Coronary artery (tissue), 2 donors: ENCODE data around the gene SLC10A1.

ENCODE experiments used
- DNase-seq: peaks from one replicate; pipeline ENCODE4 v3.0.0-alpha.2; 2017; ENCODE audit warnings: low spot score
- H3K27ac ChIP-seq, 2 donors: fragments of 200-600 bp; sonication (generic); one replicate each; pipeline ENCODE4 v1.5.1; 2016 to 2019
- H3K4me3 ChIP-seq: fragments of 200-600 bp; sonication (generic); 2 replicates; pipeline ENCODE4 v1.5.1; 2016; ENCODE audit warnings: mild to moderate bottlenecking, moderate library complexity
- CTCF ChIP-seq: fragments of 200-600 bp; sonication (generic); IDR thresholded peaks from one replicate; pipeline ENCODE4 v1.5.1; 2019; ENCODE audit warnings: antibody characterized with exemption

The SLC10A1 gene

DNA sequence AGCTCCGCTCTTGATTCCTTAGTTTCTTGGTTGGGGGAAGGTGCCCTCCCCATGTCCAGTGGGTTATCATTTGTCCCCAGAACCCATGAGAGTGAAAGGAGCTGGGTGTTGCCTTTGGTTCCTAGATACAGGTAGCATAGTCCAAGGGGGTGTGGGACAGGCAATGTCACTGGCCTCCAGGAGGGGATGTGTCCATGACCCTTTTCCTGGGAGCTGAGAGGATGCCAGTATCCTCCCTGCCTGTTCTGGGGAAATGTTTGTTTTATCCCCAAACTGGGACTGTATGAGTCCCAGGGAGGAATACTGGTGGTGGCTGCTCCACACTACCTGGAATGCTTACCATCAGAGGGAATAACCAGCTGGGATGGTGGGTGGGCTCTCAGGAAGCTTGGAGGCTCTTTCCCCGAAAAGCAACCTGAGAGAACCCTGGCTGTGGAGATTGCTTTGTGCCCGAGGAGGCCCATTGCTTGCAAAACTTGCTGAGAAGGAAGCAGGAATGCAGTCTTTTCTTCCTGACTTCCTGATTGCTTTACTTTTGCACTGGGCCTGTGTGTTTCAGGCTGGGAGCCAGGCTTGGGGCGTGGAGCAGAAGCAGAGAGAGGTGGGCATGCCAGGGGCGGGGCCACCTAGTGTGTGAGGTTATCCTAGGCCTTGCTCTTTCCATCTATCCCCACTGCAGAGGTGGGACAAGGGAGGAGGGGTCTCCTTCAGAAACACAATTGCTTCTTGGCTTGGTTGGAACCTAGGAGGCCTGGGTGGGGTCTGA is 715 bp upstream of the SLC10A1 start:
- Histone ChIP-seq H3K4me3 (no peak overlapping the region), H3K27ac (no peak overlapping the region)
- DNase-seq: no peak
- no peak for TF ChIP-seq CTCF

GRCh38 chr14:69795691-69796090 is 1.4 kb downstream of the SLC10A1 start:
- no peak for DNase-seq
- H3K27ac ChIP-seq: no peak overlapping the region
- no peak overlapping the region for H3K4me3 ChIP-seq
- no peak for TF ChIP-seq CTCF

DNA sequence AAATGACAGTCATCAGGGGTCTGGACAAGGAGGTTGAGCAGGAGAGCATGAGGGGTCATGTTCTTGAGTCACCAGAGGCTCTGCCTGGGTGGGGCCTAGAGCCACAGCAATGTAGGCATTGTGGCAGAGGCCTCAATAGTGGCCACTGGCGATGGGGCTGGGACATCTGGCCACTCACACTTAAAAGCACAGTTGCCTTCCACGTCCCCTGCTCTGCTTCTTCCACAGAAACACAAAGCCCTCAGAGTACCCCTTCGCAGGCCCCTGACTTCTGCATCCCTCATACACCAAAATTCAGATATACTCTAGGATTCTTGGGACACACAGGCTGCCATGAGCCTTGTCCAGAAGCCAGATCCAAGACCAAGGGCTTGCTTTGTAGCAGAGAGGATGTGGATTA is 2.2 kb downstream of the SLC10A1 start:
- no peak for DNase-seq
- TF ChIP-seq CTCF: no peak
- Histone ChIP-seq H3K27ac (no peak overlapping the region), H3K4me3 (no peak overlapping the region)

DNA sequence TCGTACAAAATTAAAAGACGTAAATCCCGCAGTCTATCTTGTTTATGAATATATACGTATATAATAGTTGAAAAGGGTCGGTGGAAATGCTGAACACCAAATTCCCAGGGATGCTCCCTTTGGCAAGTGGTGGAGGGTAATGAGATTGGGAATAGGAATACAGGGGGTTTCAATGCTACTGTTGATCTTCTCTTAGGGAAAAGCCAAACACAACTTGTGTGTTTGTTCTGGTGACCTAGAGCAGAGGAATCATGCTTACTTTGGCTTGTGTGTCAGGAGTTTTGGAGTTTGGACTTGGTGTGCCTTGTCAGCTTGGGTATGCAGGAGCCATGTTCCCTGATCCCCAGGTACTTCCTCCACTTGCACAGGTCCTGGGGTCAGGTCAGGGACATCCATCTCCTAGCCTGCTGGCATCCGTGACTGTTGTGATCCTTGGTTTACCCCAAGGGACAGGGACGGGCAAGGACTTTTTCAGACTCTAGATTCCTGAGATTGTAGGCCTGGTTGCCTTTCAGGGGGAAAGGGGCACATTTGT is 4.1 kb downstream of the SLC10A1 start:
- H3K4me3 ChIP-seq: no peak overlapping the region
- no peak overlapping the region for H3K27ac ChIP-seq
- no peak for DNase-seq
- TF ChIP-seq CTCF: no peak

GRCh38 chr14:69789118-69789640 is 7.9 kb downstream of the SLC10A1 start:
- no peak for TF ChIP-seq CTCF
- Histone ChIP-seq H3K4me3 (no peak overlapping the region), H3K27ac (no peak overlapping the region)
- DNase-seq: no peak

DNA sequence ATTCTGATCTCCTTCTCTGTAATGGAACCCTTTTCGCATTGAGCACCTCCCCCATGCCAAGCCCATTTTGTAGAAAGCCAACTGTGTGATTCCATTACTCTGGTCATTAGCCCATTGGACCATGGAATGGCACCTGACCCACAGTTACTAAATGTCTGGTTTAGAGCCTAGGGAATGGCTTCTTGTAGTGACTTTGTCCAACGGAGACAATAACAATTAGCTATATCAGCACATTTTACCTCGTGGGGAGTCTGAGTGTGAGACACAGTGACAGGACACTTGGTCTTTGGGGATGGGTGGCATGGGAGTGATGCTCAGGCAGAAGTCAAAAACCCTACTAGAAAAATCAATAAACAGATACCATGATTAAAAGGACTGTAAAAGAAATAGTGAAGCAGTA is 10.4 kb downstream of the SLC10A1 start:
- DNase-seq: no peak
- no peak overlapping the region for H3K27ac ChIP-seq
- no peak overlapping the region for H3K4me3 ChIP-seq
- no peak for TF ChIP-seq CTCF

GRCh38 chr14:69784942-69785341 is 12.1 kb downstream of the SLC10A1 start:
- H3K27ac ChIP-seq: no peak overlapping the region
- DNase-seq: no peak
- H3K4me3 ChIP-seq: no peak overlapping the region
- TF ChIP-seq CTCF: no peak
